ENCODE data around the gene PTGS2.
"Not testable (repeated sequence)": the region's sequence is repeated elsewhere in the genome, so short reads cannot be mapped to it uniquely, and the experiment has no call there.

DNA sequence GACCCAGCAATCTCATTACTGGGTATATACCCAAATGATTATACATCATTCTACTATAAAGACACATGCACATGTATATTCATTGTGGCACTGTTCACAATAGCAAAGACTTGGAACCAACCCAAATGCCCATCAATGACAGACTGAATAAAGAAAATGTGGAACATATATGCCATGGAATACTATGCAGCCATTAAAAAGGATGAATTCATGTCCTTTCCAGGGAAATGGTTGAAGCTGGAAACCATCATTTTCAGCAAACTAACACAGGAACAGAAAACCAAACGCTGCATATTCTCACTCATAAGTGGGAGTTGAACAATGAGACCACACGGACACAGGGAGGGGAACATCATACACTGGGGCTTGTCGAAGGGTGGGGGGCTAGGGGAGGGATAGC lies 10.4 kb downstream of the PTGS2 start:
- not testable (repeated sequence) for TF ChIP-seq CTCF, POLR2A (IDR thresholded peaks at IDR 0.05)

Data from heart left ventricle (tissue), 13 donors.